Raji (cell line): ENCODE results near the gene LRRC26.

ENCODE experiments used
- POLR2A ChIP-seq: IDR thresholded peaks from 2 replicates; pipeline ENCODE4 v1.6.1; 2011; ENCODE audit warnings: low read depth, low read length, control low read depth; ENCODE audit not compliant: insufficient read depth

The LRRC26 gene

DNA sequence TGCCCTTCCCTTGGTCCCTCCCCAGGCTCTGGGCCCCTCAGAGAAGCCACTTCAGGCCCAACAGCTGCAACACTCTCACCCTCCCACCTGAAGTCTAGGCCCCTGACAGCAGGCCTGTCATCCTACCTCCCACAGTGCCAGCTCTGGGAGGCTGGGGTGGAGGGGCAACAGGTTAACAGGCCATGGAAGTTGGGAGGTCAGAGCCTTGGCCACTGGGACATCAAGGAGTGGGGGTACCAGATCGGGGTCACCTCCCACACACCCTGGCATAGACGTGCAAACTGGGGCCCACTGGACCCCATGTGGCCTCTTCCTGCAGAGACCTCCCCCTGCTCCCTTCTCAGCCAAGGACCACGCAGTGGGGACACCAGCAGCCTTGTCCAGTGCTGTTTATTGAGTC is 21.4 kb upstream of the LRRC26 start:
- 0 out of 2 replicates have a peak, but pooled peaks have one; percentile 15 for TF ChIP-seq POLR2A

DNA sequence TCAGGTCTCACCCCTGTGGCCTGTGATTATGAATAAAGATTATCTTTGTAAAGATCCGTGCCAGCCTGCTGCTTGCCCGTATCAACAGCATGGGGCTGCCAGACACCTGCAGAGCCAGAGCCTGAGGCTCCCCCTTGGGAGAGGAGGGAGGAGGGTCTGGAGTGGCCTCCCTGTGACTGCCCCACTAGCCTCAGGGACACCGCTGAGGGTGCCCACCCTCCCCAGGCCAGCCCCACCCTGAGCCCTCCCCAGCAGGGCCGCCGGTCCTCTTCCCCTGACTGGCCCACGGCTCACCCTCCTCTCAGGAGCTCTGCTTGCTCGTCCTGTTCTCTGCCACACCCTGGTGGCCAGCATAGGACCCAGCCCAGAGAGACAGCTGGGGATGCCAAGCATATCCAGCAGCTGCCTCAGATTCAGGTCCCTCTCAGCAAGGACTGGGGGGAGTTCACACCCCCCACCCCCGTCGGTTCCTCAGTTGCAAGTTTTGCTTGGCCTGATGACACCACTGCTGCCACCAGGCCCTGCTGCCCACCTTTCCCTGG is 20.5 kb upstream of the LRRC26 start:
- no peak for TF ChIP-seq POLR2A

DNA sequence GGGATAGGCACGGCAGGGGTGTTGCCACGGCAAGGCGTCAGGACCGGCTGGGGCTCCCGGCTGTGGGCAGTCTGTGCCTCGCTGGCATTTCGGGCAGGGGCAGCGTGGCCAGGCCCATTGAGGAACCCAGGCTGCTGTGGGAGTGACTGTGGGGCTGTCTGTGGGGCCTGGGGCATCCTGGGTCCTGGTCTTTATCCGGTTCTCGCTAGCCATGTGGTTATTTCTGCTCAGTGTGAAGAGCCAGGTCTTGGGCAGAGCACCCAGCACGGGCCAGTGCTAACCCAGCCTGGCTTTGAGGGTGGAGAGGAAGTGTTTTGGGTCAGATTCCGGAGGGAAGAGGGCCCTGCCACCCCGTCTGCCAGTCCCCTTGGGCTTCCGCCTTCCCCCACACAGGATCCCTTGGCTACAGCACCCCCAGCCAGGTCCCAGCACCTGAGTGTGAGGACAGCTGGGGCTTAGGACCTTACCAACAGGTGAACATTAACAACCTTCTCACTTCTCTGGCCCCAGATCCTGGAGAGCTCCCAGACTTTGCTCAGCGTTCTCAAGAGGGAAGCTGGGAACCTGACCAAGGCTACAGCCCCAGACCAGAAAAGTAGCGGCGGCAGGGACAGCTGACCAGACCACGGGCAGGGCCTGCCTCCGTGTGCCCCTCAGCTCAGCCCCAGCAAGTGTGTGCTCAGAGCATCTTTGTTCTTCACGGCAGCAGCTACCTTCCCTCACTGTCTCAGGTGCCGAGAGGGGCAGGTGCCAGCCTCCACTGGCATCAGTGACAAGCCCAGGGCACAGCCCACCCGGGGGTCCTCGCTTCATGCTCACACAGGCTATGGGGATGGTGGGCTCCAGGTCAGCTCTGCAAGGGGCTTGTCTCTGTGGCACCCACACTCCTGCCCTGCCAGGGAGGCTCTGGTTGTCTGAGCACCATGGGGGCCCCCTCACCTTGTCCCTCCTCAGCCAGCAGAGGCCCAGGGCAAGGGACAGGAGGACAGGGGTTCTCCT is 19.7 kb upstream of the LRRC26 start:
- no peak for TF ChIP-seq POLR2A

DNA sequence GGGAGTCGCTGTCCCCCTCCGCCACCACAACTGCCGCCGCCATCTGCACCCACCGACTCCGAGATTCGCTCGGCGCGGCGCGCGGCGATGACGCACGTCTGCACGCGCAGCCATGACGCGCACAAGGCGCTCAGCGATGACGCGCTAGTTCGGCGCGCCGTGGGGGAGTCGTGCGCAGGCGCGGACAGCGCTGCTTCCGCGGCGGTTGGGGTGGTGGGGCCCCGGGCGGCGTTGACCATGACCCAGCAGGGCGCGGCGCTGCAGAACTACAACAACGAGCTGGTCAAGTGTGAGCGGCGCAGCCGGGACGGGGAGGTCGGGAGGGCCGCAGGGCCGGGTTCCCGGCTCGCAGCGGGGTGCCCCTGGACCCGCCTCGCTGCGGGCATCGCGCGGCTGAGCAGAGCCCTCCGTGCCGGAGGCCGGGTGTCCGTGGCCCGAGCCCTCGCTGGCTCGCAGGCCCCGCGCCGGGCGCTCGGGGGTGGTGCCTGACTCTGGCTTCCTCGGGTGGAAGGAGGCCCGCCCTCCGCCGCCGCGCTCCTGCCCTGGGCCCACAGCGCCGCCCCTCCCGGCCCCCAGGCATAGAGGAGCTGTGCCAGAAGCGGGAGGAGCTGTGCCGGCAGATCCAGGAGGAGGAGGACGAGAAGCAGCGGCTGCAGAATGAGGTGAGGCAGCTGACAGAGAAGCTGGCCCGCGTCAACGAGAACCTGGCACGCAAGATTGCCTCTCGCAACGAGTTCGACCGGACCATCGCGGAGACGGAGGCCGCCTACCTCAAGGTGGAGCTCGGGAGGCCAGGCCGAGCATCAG is 18.8 kb upstream of the LRRC26 start, which contains the start of the genes ANAPC2 and SSNA1:
Gene ANAPC2 (minus strand): TSS at position 71 of the 807 bp plus-strand sequence. CDS start 28 bp downstream, at position 43.
Gene SSNA1 (plus strand): TSS at position 187 of the 807 bp plus-strand sequence. CDS start 51 bp downstream, at position 238.
- peak; percentile 92 for TF ChIP-seq POLR2A

DNA sequence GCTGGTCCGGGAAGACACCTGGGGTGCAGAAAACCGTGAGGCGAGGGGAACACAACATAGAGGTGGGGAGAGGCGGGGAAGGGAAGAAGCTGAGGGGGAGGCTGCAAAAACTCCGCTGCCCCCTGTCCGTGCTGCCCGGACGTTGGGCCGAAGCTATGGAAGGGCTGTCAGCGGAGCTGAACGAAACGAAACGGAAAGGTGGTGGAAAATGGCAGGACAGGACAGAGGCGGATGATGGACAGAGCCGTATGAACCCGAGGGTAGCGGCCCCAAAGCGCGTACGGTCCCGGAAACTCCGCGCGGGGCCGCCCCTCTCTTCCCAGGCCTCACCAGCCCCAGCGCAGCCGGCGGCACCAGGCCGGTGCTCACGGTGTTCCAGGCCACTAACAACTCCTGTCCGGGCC is 18.2 kb upstream of the LRRC26 start:
- no peak for TF ChIP-seq POLR2A

DNA sequence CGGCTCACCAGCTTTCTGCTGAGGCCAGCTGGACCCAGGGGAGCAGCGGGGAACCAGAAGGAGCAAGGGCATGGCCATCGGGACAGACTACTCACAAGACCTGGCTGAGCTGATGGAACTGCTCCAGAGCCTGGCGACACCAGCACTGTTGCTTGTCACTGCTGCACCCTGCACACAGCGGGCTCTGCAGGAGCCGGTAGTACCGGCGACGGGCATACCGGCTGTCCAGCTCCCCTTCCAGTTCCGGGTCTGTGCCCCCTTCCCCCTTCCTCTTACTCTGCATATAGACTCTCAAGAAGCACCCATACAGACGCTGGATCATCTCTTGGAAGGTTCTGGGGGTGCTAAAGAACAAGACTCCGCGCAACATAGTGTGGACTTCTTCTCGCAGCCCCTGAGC is 17.5 kb upstream of the LRRC26 start:
- TF ChIP-seq POLR2A, result no peak

DNA sequence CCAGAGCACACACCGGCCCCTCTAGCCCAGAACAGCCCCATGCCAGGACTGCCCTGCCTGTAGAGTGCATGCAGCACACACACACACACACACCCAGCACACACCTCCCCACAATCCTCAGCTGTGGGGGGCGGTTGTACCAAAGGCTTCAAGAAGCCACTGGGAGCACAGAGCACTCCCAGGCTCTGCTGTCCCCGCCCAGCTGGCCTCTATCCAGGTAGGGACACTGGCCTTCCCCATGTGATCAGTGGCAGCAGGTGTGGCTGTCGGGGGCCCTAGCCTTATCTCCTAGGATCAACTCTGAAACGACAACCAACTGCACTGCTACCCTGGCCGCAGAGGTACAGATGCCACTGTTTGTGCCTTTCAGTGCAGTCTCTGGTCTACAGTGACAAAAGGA is 16.5 kb upstream of the LRRC26 start:
- TF ChIP-seq POLR2A, result no peak

DNA sequence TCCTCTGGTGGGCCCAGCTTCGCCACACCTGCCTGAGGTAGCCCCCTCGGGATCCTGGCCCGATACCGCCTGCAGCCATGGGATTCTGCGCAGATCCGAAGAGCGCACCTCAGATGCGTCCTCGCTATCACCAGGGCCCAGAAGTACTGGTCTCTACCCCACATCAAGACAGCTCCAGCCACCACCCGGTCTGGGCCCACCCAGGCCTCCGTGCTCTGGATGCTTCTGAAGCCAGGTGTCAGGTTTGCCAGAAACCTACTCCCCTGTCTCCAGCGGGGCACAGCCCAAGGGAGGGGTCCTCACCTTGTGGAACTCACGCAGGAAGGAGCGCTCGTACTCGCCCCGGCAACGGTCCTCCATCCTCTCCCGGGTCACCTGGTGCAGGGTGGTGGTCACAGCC is 16.1 kb upstream of the LRRC26 start:
- no peak for TF ChIP-seq POLR2A

DNA sequence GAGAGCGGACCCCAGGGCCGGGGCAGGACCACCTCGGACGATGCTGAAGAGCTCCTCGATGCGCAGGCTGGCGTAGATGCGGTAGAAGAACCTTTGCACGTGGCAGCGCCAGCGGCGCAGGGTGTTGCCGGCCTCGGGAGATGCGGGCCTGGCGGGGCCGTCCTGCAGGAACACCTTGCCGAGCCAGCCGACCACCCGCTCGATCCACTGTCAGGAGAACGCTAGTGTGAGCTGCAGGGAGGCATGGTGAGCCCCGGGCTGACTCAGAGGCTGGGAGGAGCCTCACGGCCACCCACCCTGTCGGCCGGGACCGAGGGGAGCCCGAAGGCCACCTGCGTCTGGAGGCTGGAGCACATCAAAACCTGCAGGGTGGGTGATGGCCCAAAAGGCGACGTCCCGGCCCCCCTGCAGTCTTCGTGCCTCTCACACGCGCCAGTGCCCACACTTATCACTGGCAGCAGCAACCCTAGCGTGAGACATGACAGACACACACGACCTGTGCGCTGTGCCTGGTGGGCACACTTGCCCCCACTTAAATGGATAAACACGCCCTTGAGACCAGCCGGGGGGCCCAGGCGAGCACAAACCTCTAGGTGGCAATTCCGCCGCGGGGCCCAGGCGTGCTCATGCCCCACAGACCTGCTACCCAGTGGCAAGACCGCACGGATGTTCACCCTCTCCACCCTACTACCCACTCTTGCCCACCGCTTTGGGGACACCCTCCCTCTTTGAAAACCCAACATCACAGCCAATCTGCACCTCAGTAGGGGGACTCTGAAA is 15.2 kb upstream of the LRRC26 start:
- no peak for TF ChIP-seq POLR2A

DNA sequence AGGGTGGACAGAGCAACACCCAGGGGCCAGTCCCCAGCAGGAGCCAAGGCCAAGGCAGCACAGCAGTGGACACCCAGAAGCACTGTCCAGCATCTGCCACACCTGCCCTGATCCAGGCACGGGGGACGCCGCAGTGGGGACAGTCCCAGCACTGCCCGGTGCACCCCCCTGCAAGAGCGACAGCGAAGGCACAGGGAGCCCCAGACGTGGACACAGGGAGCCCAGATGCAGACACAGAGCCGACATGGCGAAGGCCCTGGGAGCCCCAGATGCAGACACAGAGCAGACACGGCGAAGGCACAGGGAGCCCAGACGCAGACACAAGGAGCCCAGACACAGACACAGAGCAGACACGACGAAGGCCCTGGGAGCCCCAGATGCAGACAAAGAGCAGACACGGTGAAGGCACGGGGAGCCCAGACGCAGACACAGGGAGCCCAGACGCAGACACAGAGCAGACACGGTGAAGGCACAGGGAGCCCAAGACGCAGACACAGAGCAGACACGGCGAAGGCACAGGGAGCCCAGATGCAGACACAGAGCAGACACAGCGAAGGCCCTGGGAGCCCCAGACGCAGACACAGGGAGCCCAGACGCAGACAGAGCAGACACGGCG is 14.2 kb upstream of the LRRC26 start:
- no peak for TF ChIP-seq POLR2A

DNA sequence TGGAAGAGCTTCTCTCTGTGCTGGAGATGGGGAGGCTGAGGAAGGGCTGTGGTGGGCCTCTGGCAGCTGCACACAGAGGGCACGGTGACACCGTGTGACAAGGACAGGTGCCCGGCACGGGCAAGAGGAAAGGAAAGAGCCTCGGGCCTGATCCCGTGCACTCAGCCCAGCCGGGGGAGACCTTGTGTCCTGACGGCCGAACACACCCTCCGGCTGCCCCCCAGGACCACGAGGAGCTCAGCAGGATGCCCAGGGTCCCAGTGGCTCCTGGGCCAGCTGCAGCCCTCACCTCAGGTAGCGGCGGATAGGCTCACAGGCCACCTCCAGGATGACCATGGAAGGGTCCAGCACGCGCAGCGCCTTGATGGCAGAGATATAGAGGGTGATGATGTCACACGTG is 13.0 kb upstream of the LRRC26 start:
- TF ChIP-seq POLR2A, result no peak

DNA sequence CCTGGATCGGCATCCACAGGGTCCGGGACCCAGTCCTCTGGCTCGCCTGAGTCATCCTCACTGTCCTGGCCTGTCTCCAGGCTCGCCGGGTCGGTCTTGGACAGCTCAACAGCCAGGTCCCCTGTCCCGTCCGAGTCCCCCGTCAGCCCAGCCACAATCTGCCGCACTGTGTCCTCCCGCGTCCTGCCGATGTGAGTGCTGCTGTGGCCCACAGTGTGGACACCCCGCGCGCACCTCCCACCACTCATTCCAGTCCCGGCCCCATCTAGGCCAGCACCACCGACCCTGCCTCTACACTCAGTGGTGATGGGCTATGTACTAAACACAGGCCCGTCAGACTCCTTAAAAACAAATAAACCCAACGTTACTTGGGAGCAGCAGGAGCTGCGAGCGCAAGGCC is 11.8 kb upstream of the LRRC26 start:
- TF ChIP-seq POLR2A, result no peak

DNA sequence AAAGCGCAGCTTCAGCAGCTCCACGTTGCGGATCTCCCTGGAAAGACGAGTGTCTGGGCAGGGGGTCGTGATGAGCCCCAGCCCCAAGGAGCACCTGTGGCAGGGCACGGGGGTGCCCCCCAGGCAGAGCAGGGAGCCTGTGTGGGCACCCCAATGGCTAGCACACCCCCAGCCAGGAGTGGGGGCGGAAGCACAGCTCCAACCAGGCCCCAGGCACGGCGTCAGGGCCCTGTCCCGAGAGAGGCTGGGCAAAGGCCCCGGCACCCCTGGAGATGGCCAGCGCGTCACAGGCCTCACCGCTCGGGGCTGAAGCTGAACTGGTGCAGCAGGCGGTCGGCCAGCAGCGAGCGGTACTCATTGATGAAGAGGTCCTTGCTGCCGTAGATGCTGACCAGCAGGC is 10.6 kb upstream of the LRRC26 start:
- TF ChIP-seq POLR2A, result no peak

DNA sequence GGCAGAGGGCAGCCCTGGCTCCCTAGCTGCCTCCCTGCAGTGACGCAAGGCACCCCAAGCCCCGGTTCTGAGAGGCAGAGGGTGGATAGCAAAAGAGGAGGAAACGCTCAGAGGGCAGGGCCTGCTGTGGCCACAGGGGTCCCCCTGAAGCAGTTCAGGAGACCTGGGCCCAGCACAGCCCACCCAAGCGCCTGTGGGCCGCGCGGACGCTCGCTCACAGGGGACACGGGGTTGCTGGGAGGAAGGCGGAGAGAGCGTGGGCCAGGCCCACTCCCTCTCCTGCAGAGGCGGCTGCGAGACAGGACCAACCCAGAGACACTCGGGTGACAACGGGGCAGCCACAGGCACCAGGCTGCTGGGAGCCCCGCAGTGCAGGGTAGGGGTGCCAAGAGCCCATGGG is 9.9 kb upstream of the LRRC26 start:
- no peak for TF ChIP-seq POLR2A

DNA sequence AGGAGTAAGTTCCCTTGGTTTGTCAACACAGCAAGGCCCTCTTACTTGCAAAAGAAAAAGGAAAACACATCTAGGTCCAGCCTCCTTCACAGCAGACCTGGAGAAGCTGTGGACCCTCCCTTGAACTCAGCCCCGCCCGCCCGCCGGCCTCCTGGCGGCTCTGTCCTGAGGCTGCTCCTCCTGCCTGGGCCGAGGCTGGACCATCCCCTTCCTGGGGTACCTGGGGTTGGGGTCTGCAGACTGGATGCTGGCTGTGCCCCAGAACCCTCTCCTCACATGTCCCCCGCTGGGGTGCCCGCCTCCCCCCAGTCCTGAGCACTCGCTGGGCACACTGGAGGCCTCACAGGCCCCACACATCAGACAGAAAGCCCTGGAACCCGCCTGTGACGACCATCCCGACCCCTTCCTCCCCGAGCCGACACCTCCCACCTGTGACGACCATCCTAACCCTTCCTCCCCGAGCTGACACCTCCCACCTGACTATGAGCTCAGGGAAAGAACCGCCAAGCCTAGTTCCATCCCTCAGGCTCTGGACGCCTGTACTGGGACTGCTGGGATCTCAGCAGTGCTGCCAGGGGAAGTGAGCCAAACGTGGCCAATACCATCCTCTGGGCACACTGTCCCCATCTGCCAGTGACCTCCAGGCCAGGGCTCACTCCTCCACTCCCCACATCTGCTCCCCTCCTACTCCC is 9.2 kb upstream of the LRRC26 start:
- no peak for TF ChIP-seq POLR2A
